ENCODE results near the gene CAMTA1.

DNA sequence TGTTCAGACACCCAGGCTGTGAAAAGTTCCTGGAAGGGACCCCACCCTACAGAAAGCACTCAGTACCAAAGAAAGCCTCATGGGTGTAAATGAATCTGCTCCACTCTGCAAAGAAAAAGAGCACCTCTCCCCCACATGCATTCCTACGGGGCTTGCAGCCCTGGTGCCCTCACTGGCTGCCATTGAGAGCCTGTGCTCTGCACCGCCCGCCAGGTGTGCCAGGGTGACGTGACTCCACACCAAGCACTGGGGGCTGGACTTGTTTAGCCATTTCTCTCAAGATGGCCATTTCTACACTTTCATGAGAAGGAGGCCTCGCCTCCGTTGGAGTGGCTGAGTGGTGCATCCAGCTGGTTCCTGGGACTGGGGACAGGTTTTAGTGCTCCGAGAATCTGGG lies 605.3 kb downstream of the CAMTA1 start:
- TF ChIP-seq CTCF (IDR thresholded peaks at IDR 0.05 in 2 of 3, conservative IDR thresholded peaks at IDR 0.05 in 1 of 3; ENCODE audit: borderline replicate concordance in 1 of 3, insufficient read depth in 1 of 3, low read depth in 2 of 3, low read length in 2 of 3), result no peak
- TF ChIP-seq POLR2A (IDR thresholded peaks at IDR 0.05; ENCODE audit: borderline replicate concordance, extremely low read depth, insufficient read depth, insufficient read length), result no peak
- TF ChIP-seq SRF (IDR thresholded peaks at IDR 0.05; ENCODE audit: low read depth), result no peak
- TF ChIP-seq ATF3 (IDR thresholded peaks at IDR 0.05), result no peak
- no peak for TF ChIP-seq REST (IDR thresholded peaks at IDR 0.05; ENCODE audit: low read depth)
- TF ChIP-seq CEBPB (IDR thresholded peaks at IDR 0.05; ENCODE audit: low read depth), result no peak
- no peak for TF ChIP-seq EZH2phosphoT487 (IDR thresholded peaks at IDR 0.05; ENCODE audit: borderline replicate concordance)

Measured in HCT116 (cell line).